HEK293 (cell line): Measurements from ENCODE around the gene RB1.

Source experiments
- ZBTB7A ChIP-seq: fragments of 450-650 bp; formaldehyde crosslinking; IDR thresholded peaks from 2 replicates; pipeline ENCODE4 v1.5.1; 2016; ENCODE audit warnings: low read depth, missing biosample characterization, missing genetic modification characterization
- ZNF311 ChIP-seq: fragments of 450-650 bp; formaldehyde crosslinking; IDR thresholded peaks from 2 replicates; pipeline ENCODE4 v1.5.1; 2017; ENCODE audit warnings: missing biosample characterization, missing genetic modification characterization, borderline replicate concordance
- TF ChIP-seq, protein P1 (sequence below): fragments of 450-650 bp; formaldehyde crosslinking; IDR thresholded peaks from 2 replicates; pipeline ENCODE4 v1.5.1; 2016; ENCODE audit warnings: missing biosample characterization, missing genetic modification characterization

DNA sequence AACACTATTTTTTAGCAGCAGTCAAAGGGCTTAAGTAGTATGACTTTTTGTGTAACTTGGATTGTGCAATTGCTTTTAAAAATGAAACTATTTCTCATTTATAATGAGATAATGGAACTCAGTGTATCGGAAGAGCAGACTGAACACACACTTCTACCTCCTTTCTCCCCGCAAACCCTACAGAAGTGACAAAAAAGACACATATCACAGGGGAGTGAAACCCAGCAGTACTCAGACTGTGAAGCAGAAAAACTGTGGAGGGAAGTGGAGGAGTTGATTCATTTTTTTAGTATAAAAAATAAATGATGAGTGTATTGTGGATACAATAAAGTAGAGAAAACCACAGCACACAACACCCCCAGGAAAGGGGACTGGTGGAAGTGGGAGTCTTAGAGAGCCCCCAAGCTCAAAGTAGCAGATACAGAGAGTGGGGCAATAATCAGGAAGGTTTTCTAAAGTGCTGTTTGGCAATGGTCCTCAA, 99.6 kb downstream of the RB1 start:
- TF ChIP-seq, protein P1, sequence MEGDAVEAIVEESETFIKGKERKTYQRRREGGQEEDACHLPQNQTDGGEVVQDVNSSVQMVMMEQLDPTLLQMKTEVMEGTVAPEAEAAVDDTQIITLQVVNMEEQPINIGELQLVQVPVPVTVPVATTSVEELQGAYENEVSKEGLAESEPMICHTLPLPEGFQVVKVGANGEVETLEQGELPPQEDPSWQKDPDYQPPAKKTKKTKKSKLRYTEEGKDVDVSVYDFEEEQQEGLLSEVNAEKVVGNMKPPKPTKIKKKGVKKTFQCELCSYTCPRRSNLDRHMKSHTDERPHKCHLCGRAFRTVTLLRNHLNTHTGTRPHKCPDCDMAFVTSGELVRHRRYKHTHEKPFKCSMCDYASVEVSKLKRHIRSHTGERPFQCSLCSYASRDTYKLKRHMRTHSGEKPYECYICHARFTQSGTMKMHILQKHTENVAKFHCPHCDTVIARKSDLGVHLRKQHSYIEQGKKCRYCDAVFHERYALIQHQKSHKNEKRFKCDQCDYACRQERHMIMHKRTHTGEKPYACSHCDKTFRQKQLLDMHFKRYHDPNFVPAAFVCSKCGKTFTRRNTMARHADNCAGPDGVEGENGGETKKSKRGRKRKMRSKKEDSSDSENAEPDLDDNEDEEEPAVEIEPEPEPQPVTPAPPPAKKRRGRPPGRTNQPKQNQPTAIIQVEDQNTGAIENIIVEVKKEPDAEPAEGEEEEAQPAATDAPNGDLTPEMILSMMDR (tag by site-specific recombination): no peak
- no peak for TF ChIP-seq ZNF311 (tag by site-specific recombination)
- no peak for TF ChIP-seq ZBTB7A (tag by site-specific recombination)
